Right forelimb (tissue), 1 donor: Measurements from ENCODE around the gene MRPS27.
A peak's percentile ranks its signal among the peaks of the same experiment; 100 is the strongest.

Experiments used
- DNase-seq: peaks from one replicate; pipeline ENCODE4 v3.0.0-alpha.2; 2018

Gene MRPS27

GRCh38 chr5:72319976-72320752, at the start of gene MRPS27, which contains the start of gene PTCD2:
MRPS27 (minus strand) TSS chr5:72320240; CDS start chr5:72320221, 19 bp downstream.
PTCD2 (plus strand) TSS chr5:72320373; CDS start chr5:72320383, 10 bp downstream.
- DNase-seq, result peak; percentile 96

- no peak for DNase-seq
These were observed 49.7 kb upstream of the MRPS27 start for GRCh38 chr5:72369711-72370110.

GRCh38 chr5:72369301-72369700, 49.3 kb upstream of the MRPS27 start:
- no peak for DNase-seq

GRCh38 chr5:72368271-72368670, 48.2 kb upstream of the MRPS27 start:
- no peak for DNase-seq

- peak; percentile 63 for DNase-seq
These were observed 46.4 kb upstream of the MRPS27 start for GRCh38 chr5:72366324-72366976.

- DNase-seq, result no peak
These were observed 44.9 kb upstream of the MRPS27 start for GRCh38 chr5:72364951-72365350.

- DNase-seq, result no peak
These were observed 44.1 kb upstream of the MRPS27 start for GRCh38 chr5:72364171-72364570.

- DNase-seq, result no peak
These were observed 43.2 kb upstream of the MRPS27 start for GRCh38 chr5:72363166-72363802.

GRCh38 chr5:72359886-72360285, 39.8 kb upstream of the MRPS27 start:
- no peak for DNase-seq

- DNase-seq, result no peak
These were observed 38.9 kb upstream of the MRPS27 start for GRCh38 chr5:72358925-72359324.

GRCh38 chr5:72356361-72356760, 36.3 kb upstream of the MRPS27 start:
- no peak for DNase-seq

- no peak for DNase-seq
These were observed 35.8 kb upstream of the MRPS27 start for GRCh38 chr5:72355706-72356299.

- DNase-seq, result no peak
These were observed 33.0 kb upstream of the MRPS27 start for GRCh38 chr5:72353046-72353445.

GRCh38 chr5:72352616-72353015, 32.6 kb upstream of the MRPS27 start:
- DNase-seq, result no peak

- DNase-seq, result no peak
These were observed 31.3 kb upstream of the MRPS27 start for GRCh38 chr5:72351376-72351775.

GRCh38 chr5:72347801-72348308, 27.8 kb upstream of the MRPS27 start:
- DNase-seq, result no peak

GRCh38 chr5:72346398-72346797, 26.4 kb upstream of the MRPS27 start:
- no peak for DNase-seq

GRCh38 chr5:72338689-72339209, 18.7 kb upstream of the MRPS27 start:
- DNase-seq, result no peak

GRCh38 chr5:72337159-72337558, 17.1 kb upstream of the MRPS27 start:
- no peak for DNase-seq

GRCh38 chr5:72330712-72331111, 10.7 kb upstream of the MRPS27 start:
- DNase-seq, result no peak

GRCh38 chr5:72328172-72328571, 8.1 kb upstream of the MRPS27 start:
- no peak for DNase-seq

GRCh38 chr5:72326306-72326649, 6.2 kb upstream of the MRPS27 start:
- no peak for DNase-seq
